C4-2B (cell line): ENCODE results near the gene NUTM2A.
"Not testable (repeated sequence)": the region's sequence is repeated elsewhere in the genome, so short reads cannot be mapped to it uniquely, and the experiment has no call there.

Experiments used
- CTCF ChIP-seq: fragments of 450-650 bp; conservative IDR thresholded peaks from 2 replicates; pipeline ENCODE4 v1.5.1; 2017; ENCODE audit warnings: mild to moderate bottlenecking
- ZFX ChIP-seq: fragments of 450-650 bp; IDR thresholded peaks from 2 replicates; pipeline ENCODE4 v1.6.1; 2017

- not testable (repeated sequence) for TF ChIP-seq CTCF, ZFX
Measured at GRCh38 chr10:87210309-87210708, 14.9 kb upstream of the NUTM2A start.
